ENCODE results near the gene PICALM.
"Not testable (repeated sequence)": the region's sequence is repeated elsewhere in the genome, so short reads cannot be mapped to it uniquely, and the experiment has no call there.

PICALM gene

DNA sequence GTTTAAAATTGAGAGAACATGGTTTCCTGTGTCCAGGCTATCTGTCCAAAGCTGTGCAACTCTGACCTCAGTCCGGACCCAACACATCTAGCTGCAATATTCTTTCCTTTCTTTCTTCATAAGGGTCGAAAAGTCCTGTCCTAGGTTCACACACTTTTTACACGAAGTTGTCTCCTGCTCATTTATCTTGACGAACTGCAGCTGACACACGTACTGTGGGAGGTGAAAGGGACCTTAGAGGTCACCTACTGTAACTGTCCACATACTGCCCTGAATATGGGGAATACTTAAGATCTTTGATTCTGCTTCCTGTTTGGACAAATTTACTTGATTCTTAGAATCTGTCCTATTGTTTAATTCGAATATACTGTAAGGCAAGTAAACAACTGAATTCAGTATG is 107.8 kb downstream of the PICALM start:
- H3K36me3 ChIP-seq (ENCODE audit: control insufficient read depth, insufficient read depth, low read length) = peaks cover 5% of the 10 kb centered on the region

DNA sequence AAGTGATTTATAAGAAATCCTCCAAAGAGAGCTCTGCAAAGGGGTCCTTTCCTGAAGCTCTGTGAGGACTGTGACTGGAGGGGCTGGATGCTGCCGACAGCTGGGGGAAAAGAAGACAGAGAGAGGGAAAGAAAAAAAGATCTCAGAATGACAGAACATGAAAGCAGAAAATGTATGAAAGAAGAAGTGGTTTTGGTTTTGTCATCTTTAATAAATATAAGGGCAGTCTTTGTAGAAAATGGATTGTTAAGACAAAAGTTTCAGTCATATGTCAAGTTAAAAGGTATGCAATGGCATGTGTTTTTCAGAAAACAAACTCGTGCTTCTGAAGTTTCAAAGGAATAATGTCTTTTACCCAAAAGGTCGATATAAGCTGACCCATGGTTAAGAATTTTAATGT is 108.2 kb downstream of the PICALM start:
- Histone ChIP-seq H3K9me3 (ENCODE audit: control insufficient read depth, low read length) (no peaks in the 10 kb centered on the region), H3K4me1 (ENCODE audit: control insufficient read depth, insufficient read depth, low read length) (no peaks in the 10 kb centered on the region), H3K27me3 (ENCODE audit: control insufficient read depth, insufficient read depth, low read length) (no peaks in the 10 kb centered on the region), H3K4me3 (ENCODE audit: low read length) (no peak overlapping the region), H3K9ac (ENCODE audit: low read length) (no peak overlapping the region), H3K36me3 (ENCODE audit: control insufficient read depth, insufficient read depth, low read length) (peaks cover 5% of the 10 kb centered on the region)

More for the DNA sequence above, 107.8 kb downstream of the PICALM start:
- Histone ChIP-seq H3K27me3 (ENCODE audit: control insufficient read depth, insufficient read depth, low read length) (no peaks in the 10 kb centered on the region), H3K4me3 (ENCODE audit: low read length) (no peak overlapping the region), H3K9me3 (ENCODE audit: control insufficient read depth, low read length) (no peaks in the 10 kb centered on the region), H3K4me1 (ENCODE audit: control insufficient read depth, insufficient read depth, low read length) (no peaks in the 10 kb centered on the region), H3K9ac (ENCODE audit: low read length) (no peak overlapping the region)

DNA sequence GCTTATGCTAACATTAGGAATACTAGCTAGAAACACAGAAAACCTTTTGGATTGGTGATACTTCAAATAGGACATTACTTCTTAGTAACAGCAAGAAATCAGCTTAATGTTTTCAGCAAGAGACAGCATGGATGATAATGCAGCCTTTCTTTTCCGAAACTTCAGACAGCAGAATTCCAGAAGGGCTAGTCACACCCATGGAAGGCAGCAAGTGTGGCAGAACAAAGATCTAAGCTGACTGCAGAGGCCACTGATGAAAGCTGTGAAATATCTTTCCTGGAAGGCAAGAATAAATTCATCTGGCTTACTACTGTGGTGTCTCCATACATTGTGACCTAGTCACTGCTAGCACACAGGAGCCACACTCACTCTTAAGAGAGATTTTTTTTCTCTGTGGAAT is 113.4 kb downstream of the PICALM start:
- H3K27me3 ChIP-seq (ENCODE audit: control insufficient read depth, insufficient read depth, low read length) = no peaks in the 10 kb centered on the region
- H3K36me3 ChIP-seq (ENCODE audit: control insufficient read depth, insufficient read depth, low read length) = peaks cover 5% of the 10 kb centered on the region
- H3K4me1 ChIP-seq (ENCODE audit: control insufficient read depth, insufficient read depth, low read length) = no peaks in the 10 kb centered on the region
- no peak overlapping the region for H3K9ac ChIP-seq (ENCODE audit: low read length)
- H3K4me3 ChIP-seq (ENCODE audit: low read length) = no peak overlapping the region
- no peaks in the 10 kb centered on the region for H3K9me3 ChIP-seq (ENCODE audit: control insufficient read depth, low read length)

DNA sequence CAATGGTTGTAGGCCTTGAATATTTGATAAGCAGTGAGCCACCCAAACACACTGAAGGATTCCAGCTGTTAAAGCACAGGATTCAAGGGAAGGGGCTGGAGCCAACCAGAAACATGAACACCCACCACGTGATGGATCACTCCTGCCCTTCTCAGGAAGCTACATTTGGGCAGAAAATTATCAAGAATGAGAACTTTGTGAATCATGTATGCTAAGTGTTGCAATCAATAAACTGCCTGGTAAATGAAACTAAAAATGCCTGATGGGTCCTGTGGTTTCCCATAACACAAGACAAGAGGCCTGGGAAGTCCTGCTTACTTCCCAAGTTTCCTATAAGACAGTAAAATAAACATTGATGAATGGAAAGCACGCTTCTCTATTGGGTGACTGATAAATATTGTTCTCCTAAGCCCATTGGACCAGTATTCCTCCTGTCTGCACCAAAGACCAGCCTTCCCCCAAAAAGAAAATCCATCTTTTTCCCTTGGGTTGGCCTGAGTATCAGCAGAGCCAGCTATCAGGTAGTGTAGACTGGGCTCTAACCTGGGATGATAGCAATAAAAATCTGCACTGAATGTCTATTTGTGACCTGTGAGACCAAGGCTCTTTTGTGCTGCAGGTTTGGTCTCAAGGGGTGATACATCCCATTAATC is 115.3 kb downstream of the PICALM start:
- Histone ChIP-seq H3K9me3 (ENCODE audit: control insufficient read depth, low read length) (no peaks in the 10 kb centered on the region), H3K4me1 (ENCODE audit: control insufficient read depth, insufficient read depth, low read length) (no peaks in the 10 kb centered on the region), H3K9ac (ENCODE audit: low read length) (no peak overlapping the region), H3K27me3 (ENCODE audit: control insufficient read depth, insufficient read depth, low read length) (no peaks in the 10 kb centered on the region), H3K36me3 (ENCODE audit: control insufficient read depth, insufficient read depth, low read length) (peaks cover 5% of the 10 kb centered on the region), H3K4me3 (ENCODE audit: low read length) (no peak overlapping the region)

DNA sequence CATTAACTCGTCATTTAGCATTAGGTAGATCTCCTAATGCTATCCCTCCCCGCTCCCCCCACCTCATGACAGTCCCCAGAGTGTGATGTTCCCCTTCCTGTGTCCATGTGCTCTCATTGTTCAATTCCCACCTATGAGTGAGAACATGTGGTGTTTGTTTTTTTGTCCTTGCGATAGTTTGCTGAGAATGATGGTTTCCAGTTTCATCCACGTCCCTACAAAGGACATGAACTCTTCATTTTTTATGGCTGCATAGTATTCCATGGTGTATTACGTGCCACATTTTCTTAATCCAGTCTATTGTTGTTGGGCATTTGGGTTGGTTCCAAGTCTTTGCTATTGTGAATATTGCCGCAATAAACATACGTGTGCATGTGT is 116.8 kb downstream of the PICALM start:
- H3K4me3 ChIP-seq (ENCODE audit: low read length); H3K36me3 ChIP-seq (ENCODE audit: control insufficient read depth, insufficient read depth, low read length); H3K9ac ChIP-seq (ENCODE audit: low read length); H3K9me3 ChIP-seq (ENCODE audit: control insufficient read depth, low read length); H3K27me3 ChIP-seq (ENCODE audit: control insufficient read depth, insufficient read depth, low read length): not testable (repeated sequence)
- peaks cover 10% of the 10 kb centered on the region for H3K4me1 ChIP-seq (ENCODE audit: control insufficient read depth, insufficient read depth, low read length)

DNA sequence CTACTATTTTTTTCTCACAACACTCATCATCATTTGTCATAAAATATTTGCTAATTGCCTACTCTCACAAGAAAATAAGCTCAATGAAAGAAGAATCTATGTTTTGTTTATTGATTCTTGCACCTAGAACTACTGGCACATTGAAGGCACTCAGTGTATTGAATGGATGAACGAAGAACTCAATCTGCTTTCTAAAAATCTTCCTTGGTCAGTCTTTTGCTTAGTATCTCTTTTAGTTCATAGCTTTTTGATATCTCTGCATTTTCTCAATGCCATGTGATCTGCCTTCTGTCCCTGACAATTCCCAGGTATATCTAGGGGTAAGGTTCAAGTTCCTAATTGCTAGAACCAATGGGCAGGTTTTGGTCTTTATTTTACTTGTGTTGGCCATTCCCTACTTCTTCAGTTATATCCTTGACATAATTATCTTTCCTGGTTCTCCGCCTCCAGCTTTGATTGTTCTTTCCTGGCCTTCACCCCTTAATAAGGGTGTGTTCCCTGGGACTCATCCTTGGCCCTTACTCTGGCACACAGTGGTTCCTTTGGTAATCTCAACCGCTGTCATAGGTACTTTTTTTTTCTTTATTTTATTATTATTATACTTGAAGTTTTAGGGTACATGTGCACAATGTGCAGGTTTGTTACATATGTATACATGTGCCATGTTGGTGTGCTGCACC is 117.3 kb downstream of the PICALM start:
- peaks cover 4% of the 10 kb centered on the region for H3K36me3 ChIP-seq (ENCODE audit: control insufficient read depth, insufficient read depth, low read length)
- no peak overlapping the region for H3K9ac ChIP-seq (ENCODE audit: low read length)
- no peaks in the 10 kb centered on the region for H3K27me3 ChIP-seq (ENCODE audit: control insufficient read depth, insufficient read depth, low read length)
- H3K4me3 ChIP-seq (ENCODE audit: low read length) = no peak overlapping the region
- H3K4me1 ChIP-seq (ENCODE audit: control insufficient read depth, insufficient read depth, low read length) = peaks cover 10% of the 10 kb centered on the region
- H3K9me3 ChIP-seq (ENCODE audit: control insufficient read depth, low read length) = no peaks in the 10 kb centered on the region

DNA sequence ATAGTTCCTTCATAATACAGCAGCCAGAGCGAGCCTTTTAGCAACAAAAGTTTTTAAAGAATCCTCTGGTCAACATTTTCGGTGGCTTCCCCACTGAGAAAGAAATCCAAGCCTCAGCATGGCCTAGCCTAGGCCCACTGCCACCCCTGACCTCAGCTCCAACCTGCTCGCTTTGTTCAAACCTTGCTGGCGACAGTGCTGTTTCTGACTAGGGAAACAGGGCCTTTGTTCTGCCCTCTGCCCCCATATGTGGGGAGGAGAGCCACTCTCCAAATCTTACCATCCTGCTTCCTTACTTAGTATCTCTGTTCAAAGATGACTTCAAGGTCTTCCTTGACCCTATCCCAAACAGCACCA is 117.9 kb downstream of the PICALM start:
- no peaks in the 10 kb centered on the region for H3K27me3 ChIP-seq (ENCODE audit: control insufficient read depth, insufficient read depth, low read length)
- peaks cover 10% of the 10 kb centered on the region for H3K4me1 ChIP-seq (ENCODE audit: control insufficient read depth, insufficient read depth, low read length)
- H3K9ac ChIP-seq (ENCODE audit: low read length) = no peak overlapping the region
- H3K9me3 ChIP-seq (ENCODE audit: control insufficient read depth, low read length) = no peaks in the 10 kb centered on the region
- H3K36me3 ChIP-seq (ENCODE audit: control insufficient read depth, insufficient read depth, low read length) = no peaks in the 10 kb centered on the region
- H3K4me3 ChIP-seq (ENCODE audit: low read length) = no peak overlapping the region

DNA sequence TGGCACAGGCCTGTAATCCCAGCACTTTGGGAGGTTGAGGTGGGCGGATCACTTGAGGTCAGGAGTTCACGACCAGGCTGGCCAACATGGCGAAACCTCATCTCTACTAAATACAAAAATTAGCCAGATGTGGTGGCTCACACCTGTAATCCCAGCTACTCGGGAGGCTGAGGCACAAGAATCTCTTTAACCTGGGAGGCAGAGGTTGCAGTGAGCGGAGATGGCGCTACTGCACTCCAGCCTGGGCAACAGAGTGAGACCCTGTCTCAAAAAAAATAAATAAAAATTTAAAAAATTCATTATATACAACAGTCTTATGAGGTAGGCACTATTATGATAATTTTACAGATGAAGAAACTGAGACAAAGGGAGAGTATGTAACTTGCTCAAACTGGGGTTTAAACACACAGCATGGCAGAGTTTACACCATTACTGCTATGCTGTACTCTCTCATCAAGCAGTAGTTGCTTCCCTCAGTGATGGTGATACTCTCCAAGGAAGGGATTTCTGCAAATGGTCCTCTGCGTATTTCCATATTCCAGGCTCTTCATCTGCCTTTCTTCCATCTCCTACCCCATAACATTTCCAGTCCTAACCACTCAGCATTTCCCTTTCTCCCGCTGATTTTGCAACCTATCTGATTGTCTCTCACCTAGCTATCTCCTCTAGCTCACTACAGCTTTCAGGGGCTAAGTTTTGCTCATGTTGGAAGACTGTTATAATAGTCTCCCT is 118.4 kb downstream of the PICALM start:
- Histone ChIP-seq H3K9me3 (ENCODE audit: control insufficient read depth, low read length) (no peaks in the 10 kb centered on the region), H3K9ac (ENCODE audit: low read length) (no peak overlapping the region), H3K4me1 (ENCODE audit: control insufficient read depth, insufficient read depth, low read length) (peaks cover 10% of the 10 kb centered on the region), H3K4me3 (ENCODE audit: low read length) (no peak overlapping the region), H3K36me3 (ENCODE audit: control insufficient read depth, insufficient read depth, low read length) (no peaks in the 10 kb centered on the region), H3K27me3 (ENCODE audit: control insufficient read depth, insufficient read depth, low read length) (no peaks in the 10 kb centered on the region)

DNA sequence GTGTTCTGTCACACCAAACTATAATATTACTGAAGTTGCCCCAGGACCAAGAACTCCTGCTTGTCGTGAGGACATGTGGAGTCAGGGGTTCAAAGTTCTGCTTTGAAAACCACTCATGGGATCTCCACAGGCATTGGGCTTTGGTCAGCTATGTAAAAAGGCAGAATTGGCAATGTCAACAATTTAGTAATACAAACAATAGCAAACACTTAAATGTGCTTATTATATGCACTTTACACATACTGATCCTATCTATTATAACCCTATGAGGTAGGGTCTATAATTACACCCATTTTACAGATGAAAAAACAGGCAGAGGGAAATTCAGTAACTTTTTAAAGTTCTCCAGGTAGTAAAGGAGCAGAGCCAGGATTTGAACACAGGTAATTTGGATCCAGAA is 119.1 kb downstream of the PICALM start:
- H3K4me1 ChIP-seq (ENCODE audit: control insufficient read depth, insufficient read depth, low read length) = peaks cover 10% of the 10 kb centered on the region
- no peak overlapping the region for H3K4me3 ChIP-seq (ENCODE audit: low read length)
- H3K36me3 ChIP-seq (ENCODE audit: control insufficient read depth, insufficient read depth, low read length) = no peaks in the 10 kb centered on the region
- H3K9ac ChIP-seq (ENCODE audit: low read length) = no peak overlapping the region
- no peaks in the 10 kb centered on the region for H3K9me3 ChIP-seq (ENCODE audit: control insufficient read depth, low read length)
- H3K27me3 ChIP-seq (ENCODE audit: control insufficient read depth, insufficient read depth, low read length) = no peaks in the 10 kb centered on the region

DNA sequence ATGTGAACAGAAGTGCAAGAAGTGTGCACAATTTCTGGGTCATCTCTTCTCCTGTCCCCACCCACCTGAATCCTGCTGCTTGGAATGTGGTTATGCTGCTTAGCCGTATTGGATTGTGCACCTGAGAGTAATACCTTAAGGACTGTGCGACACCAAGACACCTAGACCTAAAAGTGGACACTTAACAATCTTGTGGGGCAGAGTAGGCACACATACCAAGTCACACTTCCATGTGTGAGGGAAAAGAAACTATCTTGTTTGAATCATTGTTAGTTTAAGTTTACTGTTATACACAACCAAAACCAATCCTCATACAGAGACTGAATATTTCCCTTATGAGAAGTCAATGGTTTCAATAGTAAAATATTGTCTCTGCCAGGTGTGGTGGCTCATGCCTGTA is 120.0 kb downstream of the PICALM start:
- H3K9ac ChIP-seq (ENCODE audit: low read length) = no peak overlapping the region
- peaks cover 10% of the 10 kb centered on the region for H3K4me1 ChIP-seq (ENCODE audit: control insufficient read depth, insufficient read depth, low read length)
- no peak overlapping the region for H3K4me3 ChIP-seq (ENCODE audit: low read length)
- H3K36me3 ChIP-seq (ENCODE audit: control insufficient read depth, insufficient read depth, low read length) = no peaks in the 10 kb centered on the region
- H3K9me3 ChIP-seq (ENCODE audit: control insufficient read depth, low read length) = no peaks in the 10 kb centered on the region
- no peaks in the 10 kb centered on the region for H3K27me3 ChIP-seq (ENCODE audit: control insufficient read depth, insufficient read depth, low read length)

DNA sequence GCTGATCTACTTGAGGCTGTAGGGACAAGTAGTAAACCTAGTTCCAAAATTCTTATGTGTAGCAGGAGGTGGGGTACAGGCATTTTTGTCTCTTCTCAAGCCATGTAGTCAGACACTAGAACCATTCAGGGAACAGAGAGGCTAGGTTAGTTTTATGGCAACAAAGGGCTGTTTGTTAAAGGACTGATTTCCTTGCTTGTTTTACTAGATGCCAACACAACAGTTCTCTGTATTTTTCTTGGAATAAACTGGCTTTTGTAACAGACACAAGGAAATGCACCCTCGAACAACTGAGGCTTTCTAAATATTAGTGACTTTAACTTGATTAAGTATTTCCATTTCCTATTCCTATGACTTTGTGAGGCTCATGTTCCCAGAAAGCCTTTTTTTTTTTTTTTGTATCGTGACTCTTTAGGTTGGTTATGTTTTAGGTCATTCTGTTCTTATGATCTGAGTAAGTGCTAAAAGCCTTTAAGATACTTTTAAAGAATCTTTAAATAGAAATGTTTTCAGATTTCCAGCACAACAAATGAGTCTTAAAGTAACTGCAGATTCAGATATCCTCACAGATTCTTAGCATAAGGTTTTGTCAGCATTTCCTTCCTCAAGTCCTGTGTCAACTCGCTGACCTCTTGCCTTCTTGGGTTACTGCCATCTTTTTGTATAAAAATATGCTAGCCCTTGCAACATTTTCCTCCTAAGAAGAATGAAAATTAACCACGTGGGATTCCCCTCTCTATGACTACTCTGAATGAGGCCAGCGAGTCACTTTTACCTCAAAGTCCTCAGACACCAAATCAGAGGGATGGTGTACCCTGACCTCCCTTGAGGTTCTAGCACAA is 121.2 kb downstream of the PICALM start:
- no peaks in the 10 kb centered on the region for H3K27me3 ChIP-seq (ENCODE audit: control insufficient read depth, insufficient read depth, low read length)
- H3K4me3 ChIP-seq (ENCODE audit: low read length) = no peak overlapping the region
- H3K4me1 ChIP-seq (ENCODE audit: control insufficient read depth, insufficient read depth, low read length) = peaks cover 10% of the 10 kb centered on the region
- no peaks in the 10 kb centered on the region for H3K36me3 ChIP-seq (ENCODE audit: control insufficient read depth, insufficient read depth, low read length)
- no peak overlapping the region for H3K9ac ChIP-seq (ENCODE audit: low read length)
- H3K9me3 ChIP-seq (ENCODE audit: control insufficient read depth, low read length) = no peaks in the 10 kb centered on the region

DNA sequence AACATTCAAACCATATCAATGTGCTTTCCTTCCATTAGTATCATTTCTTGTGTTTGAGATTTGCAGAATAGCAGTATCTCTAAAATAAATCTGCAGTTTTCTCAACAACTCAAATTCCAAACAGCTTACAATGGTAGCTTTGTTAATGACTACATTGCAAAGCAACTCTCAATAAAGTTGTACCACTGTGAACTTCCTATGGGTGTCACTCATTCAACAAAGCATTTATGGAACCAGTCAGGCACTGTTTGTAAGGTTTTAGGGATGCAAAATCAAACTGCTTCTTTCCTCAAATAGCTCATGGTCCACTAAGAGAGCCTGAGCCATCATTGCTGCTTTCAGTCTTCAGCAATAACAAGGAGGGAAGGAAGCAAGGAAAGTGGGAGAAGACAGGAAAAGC is 122.7 kb downstream of the PICALM start:
- Histone ChIP-seq H3K4me3 (ENCODE audit: low read length) (no peak overlapping the region), H3K9ac (ENCODE audit: low read length) (no peak overlapping the region), H3K4me1 (ENCODE audit: control insufficient read depth, insufficient read depth, low read length) (peaks cover 10% of the 10 kb centered on the region), H3K9me3 (ENCODE audit: control insufficient read depth, low read length) (no peaks in the 10 kb centered on the region), H3K36me3 (ENCODE audit: control insufficient read depth, insufficient read depth, low read length) (no peaks in the 10 kb centered on the region), H3K27me3 (ENCODE audit: control insufficient read depth, insufficient read depth, low read length) (no peaks in the 10 kb centered on the region)

Measured in mucosa of stomach (tissue), 1 donor.